Caco-2 (cell line): Measurements from ENCODE around the gene THSD7A. TPM values are rescaled to one million over a fixed set of nuclear protein-coding genes. Genes with fewer than 3 reads are reported as not detected.

ENCODE experiments used
- BruUV-seq: library from RNA; stranded (reverse); fragments of 400-500 nt; replicated peaks from 2 replicates; lab custom pipeline; 2021; lab: Mats Ljungman, UMichigan
- CTCF ChIA-PET: fragments of 300-600 bp; sonication (Branson Sonifier 250); formaldehyde crosslinking; loops from one replicate; lab custom pipeline; 2022; ENCODE audit warnings: antibody characterized with exemption; lab: Charles Lee
- POLR2A ChIA-PET: fragments of 300-600 bp; sonication (Branson Sonifier 250); formaldehyde crosslinking; loops from one replicate; lab custom pipeline; 2022; ENCODE audit warnings: antibody characterized with exemption; lab: Charles Lee
- DNase-seq, 2 experiments: peaks; one replicate each; pipeline versions ENCODE4 v3.0.0 to v3.0.0-alpha.2; 2020 to 2022
- H3K27me3 ChIP-seq: replicated peaks from 2 replicates; pipeline ENCODE4 v1.6.0; 2011; ENCODE audit warnings: low read length; ENCODE audit not compliant: control insufficient read depth, insufficient read depth
- H3K36me3 ChIP-seq: 2 replicates; pipeline ENCODE4 v1.5.1; 2011; ENCODE audit warnings: low read length; ENCODE audit not compliant: control insufficient read depth, insufficient read depth
- H3K4me1 ChIP-seq: fragments of 250-450 bp; sonication (Bioruptor Pico); 2 replicates; pipeline ENCODE4 v1.5.1; 2020; ENCODE audit warnings: mild to moderate bottlenecking
- H3K4me3 ChIP-seq: 2 replicates; pipeline ENCODE4 v1.5.1; 2011; ENCODE audit warnings: low read depth, mild to moderate bottlenecking, control low read depth, low read length
- H3K9me3 ChIP-seq: fragments of 250-450 bp; sonication (Bioruptor Pico); 2 replicates; pipeline ENCODE4 v1.5.1; 2020; ENCODE audit warnings: mild to moderate bottlenecking, moderate library complexity
- H3K27ac Mint-ChIP-seq: one replicate; pipeline ENCODE4 v1.8.0; 2022; ENCODE audit warnings: mixed read lengths; ENCODE audit not compliant: unreplicated experiment
- H3K27me3 Mint-ChIP-seq: one replicate; pipeline ENCODE4 v1.8.0; 2022; ENCODE audit warnings: mixed read lengths; ENCODE audit not compliant: insufficient read depth, unreplicated experiment
- H3K36me3 Mint-ChIP-seq: one replicate; pipeline ENCODE4 v1.8.0; 2022; ENCODE audit warnings: mild to moderate bottlenecking, mixed read lengths; ENCODE audit not compliant: insufficient read depth, unreplicated experiment
- H3K4me1 Mint-ChIP-seq: one replicate; pipeline ENCODE4 v1.8.0; 2022; ENCODE audit warnings: low read depth, mixed read lengths; ENCODE audit not compliant: unreplicated experiment
- H3K4me3 Mint-ChIP-seq: one replicate; pipeline ENCODE4 v1.8.0; 2022; ENCODE audit warnings: mild to moderate bottlenecking, moderate library complexity, mixed read lengths; ENCODE audit not compliant: unreplicated experiment
- H3K9me3 Mint-ChIP-seq: one replicate; pipeline ENCODE4 v1.8.0; 2022; ENCODE audit warnings: mixed read lengths; ENCODE audit not compliant: unreplicated experiment
- intact Hi-C: fragments of 100-400 bp; cut with micrococcal nuclease; formaldehyde crosslinking; loops from one replicate; pipeline ENCODE4 v1.10.0; 2022; ENCODE audit not compliant: unreplicated experiment
- total RNA-seq: library from RNA; stranded (reverse); gene quantifications from 2 replicates; pipeline ENCODE4 v1.2.3, GENCODE V29; 2022
- TF ChIP-seq, protein P1 (sequence below), 2 experiments: fragments of 200-600 bp in 1 of 2; IDR thresholded peaks; 1 replicate in 1 of 2; 2 replicates in 1 of 2; pipeline versions ENCODE4 v1.5.1 to v1.8.0; 2011 to 2022; ENCODE audit warnings: antibody characterized with exemption in 1 of 2, control low read depth in 1 of 2, inconsistent platforms in 1 of 2, low read depth in 1 of 2, low read length in 1 of 2, mild to moderate bottlenecking in 1 of 2, moderate library complexity in 1 of 2; ENCODE audit not compliant: insufficient read depth in 1 of 2, severe bottlenecking in 1 of 2, unreplicated experiment in 1 of 2

The THSD7A gene
- total RNA-seq, 1 experiment from 2014 or later: 0.05 TPM

DNA sequence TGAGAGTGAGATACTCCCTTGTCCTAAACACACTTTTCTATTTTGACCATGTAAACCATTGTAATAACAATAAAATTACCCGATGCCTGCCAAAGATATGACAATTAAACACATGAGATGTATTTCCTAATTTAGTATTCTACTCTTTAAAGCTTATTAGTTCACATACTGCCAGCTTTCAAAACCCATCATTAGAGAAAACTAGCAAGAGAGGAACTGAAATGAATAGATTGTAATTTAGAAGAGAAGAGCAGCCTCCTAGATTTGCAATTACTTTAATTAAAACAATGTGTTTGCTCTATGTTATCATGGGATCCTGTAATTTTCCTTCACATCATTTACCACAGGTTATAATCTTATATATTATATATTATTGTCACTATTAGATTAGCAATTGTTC is 428.2 kb downstream of the THSD7A start:
- Mint-ChIP-seq H3K4me1 (no peaks in the 10 kb centered on the region), H3K4me3 (no peak overlapping the region), H3K27ac (no peak overlapping the region), H3K36me3 (no peaks in the 10 kb centered on the region), H3K27me3 (no peaks in the 10 kb centered on the region), H3K9me3 (no peaks in the 10 kb centered on the region)
- CTCF ChIA-PET: no interaction called here
- Histone ChIP-seq H3K9me3 (no peaks in the 10 kb centered on the region), H3K4me1 (no peaks in the 10 kb centered on the region), H3K36me3 (no peaks in the 10 kb centered on the region), H3K4me3 (no peak overlapping the region), H3K27me3 (no peaks in the 10 kb centered on the region)
- POLR2A ChIA-PET: no interaction called here
- TF ChIP-seq, protein P1, sequence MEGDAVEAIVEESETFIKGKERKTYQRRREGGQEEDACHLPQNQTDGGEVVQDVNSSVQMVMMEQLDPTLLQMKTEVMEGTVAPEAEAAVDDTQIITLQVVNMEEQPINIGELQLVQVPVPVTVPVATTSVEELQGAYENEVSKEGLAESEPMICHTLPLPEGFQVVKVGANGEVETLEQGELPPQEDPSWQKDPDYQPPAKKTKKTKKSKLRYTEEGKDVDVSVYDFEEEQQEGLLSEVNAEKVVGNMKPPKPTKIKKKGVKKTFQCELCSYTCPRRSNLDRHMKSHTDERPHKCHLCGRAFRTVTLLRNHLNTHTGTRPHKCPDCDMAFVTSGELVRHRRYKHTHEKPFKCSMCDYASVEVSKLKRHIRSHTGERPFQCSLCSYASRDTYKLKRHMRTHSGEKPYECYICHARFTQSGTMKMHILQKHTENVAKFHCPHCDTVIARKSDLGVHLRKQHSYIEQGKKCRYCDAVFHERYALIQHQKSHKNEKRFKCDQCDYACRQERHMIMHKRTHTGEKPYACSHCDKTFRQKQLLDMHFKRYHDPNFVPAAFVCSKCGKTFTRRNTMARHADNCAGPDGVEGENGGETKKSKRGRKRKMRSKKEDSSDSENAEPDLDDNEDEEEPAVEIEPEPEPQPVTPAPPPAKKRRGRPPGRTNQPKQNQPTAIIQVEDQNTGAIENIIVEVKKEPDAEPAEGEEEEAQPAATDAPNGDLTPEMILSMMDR (IDR thresholded peaks at IDR 0.05; ENCODE audit: insufficient read depth in 1 of 2, low read depth in 1 of 2, low read length in 1 of 2, severe bottlenecking in 1 of 2, unreplicated experiment in 1 of 2): no peak
- intact Hi-C loops: no loop called here
- no peak for DNase-seq
- BruUV-seq: no TSS peak

DNA sequence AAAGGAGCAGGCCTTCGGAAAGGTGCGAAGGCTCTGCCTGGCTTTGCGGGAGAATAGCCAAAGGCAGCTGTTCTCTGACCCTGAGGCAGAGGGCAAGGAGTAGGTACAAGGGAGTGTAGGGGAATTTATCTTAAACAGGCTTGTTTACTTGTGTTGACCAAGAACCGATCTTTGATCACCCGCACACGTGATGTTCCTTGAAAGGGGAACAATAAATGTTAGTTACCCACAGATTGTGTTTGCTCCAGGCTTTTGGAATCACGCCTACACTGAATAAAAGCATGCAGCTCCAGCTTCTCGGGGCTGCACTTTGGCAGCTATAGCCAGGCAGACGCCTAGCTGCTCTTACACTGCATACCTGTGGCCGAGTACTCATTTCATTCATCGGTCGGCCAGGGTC is 437.6 kb downstream of the THSD7A start:
- CTCF ChIA-PET: no interaction called here
- POLR2A ChIA-PET: no interaction called here
- intact Hi-C loops: no loop called here

DNA sequence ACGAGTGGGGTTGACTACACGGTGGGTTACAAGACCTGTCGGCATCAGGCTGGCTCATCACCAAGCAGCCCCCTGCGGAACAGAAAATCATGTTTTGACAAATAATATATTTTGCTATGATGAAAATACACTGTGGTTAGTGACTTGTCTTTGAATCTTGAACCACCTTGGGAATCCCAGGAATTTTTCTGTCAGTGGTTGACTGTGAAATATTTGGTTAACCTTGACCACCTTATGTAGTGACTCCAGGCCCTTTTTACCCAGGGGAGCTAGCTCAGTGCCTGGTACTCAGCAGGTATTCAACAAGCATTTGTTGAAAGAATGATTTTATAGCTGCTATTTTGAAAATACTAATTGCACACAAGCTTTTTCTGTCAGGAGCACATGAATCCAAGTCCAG is 452.4 kb downstream of the THSD7A start:
- ChIA-PET POLR2A (no interaction called here), CTCF (no interaction called here)
- TF ChIP-seq, protein P1 (IDR thresholded peaks at IDR 0.05; ENCODE audit: insufficient read depth in 1 of 2, low read depth in 1 of 2, low read length in 1 of 2, severe bottlenecking in 1 of 2, unreplicated experiment in 1 of 2): no peak
- Mint-ChIP-seq H3K36me3 (no peaks in the 10 kb centered on the region), H3K4me3 (no peak overlapping the region), H3K4me1 (no peaks in the 10 kb centered on the region), H3K27me3 (no peaks in the 10 kb centered on the region), H3K9me3 (no peaks in the 10 kb centered on the region), H3K27ac (no peak overlapping the region)
- BruUV-seq: no TSS peak
- no peaks in the 10 kb centered on the region for H3K36me3 ChIP-seq
- no peaks in the 10 kb centered on the region; the same call in 1 of the 2 replicates for H3K27me3 ChIP-seq
- intact Hi-C loops: loop anchor here (10.0 kb wide), 1 partner anchor 95 kb away; no protein-coding TSS in a partner anchor
- H3K4me3 ChIP-seq: no peak overlapping the region
- H3K4me1 ChIP-seq: no peaks in the 10 kb centered on the region
- no peaks in the 10 kb centered on the region for H3K9me3 ChIP-seq
- DNase-seq: no peak

More for the DNA sequence above, 437.6 kb downstream of the THSD7A start:
- H3K27ac Mint-ChIP-seq: no peak overlapping the region
- Histone ChIP-seq H3K4me1 (peaks cover 3% of the 10 kb centered on the region; the same call in 1 of the 2 replicates), H3K4me3 (no peak overlapping the region), H3K27me3 (no peaks in the 10 kb centered on the region), H3K36me3 (no peaks in the 10 kb centered on the region), H3K9me3 (no peaks in the 10 kb centered on the region)
- H3K27me3 Mint-ChIP-seq: no peaks in the 10 kb centered on the region
- no peaks in the 10 kb centered on the region for H3K36me3 Mint-ChIP-seq
- peaks cover 13% of the 10 kb centered on the region for H3K4me1 Mint-ChIP-seq
- H3K9me3 Mint-ChIP-seq: peaks cover 13% of the 10 kb centered on the region
- BruUV-seq: no TSS peak
- no peak overlapping the region for H3K4me3 Mint-ChIP-seq
- TF ChIP-seq, protein P1 (IDR thresholded peaks at IDR 0.05; ENCODE audit: insufficient read depth in 1 of 2, low read depth in 1 of 2, low read length in 1 of 2, severe bottlenecking in 1 of 2, unreplicated experiment in 1 of 2): no peak
- peak; percentile 40 to 65 for DNase-seq
